Upper lobe of left lung (tissue), 4 donors: ENCODE data around the gene SEMA4D.

Experiments
- EP300 ChIP-seq, 4 donors: sonication (generic); formaldehyde crosslinking; IDR thresholded peaks; one replicate each; pipeline ENCODE4 v1.5.1; 2017; ENCODE audit warnings: antibody characterized with exemption in 4 of 4, control low read depth in 2 of 4
- POLR2A ChIP-seq, 4 donors: fragments of 450-650 bp; IDR thresholded peaks; one replicate each; pipeline ENCODE4 v1.5.1; 2016 to 2017; ENCODE audit warnings: antibody characterized with exemption in 4 of 4, mild to moderate bottlenecking in 2 of 4
- POLR2AphosphoS5 ChIP-seq, 2 donors: sonication (generic); formaldehyde crosslinking; IDR thresholded peaks; one replicate each; pipeline ENCODE4 v1.5.1; 2017; ENCODE audit warnings: antibody characterized with exemption in 2 of 2

- TF ChIP-seq POLR2AphosphoS5 (IDR thresholded peaks at IDR 0.05) (no peak), POLR2A (IDR thresholded peaks at IDR 0.05) (no peak), EP300 (IDR thresholded peaks at IDR 0.05) (no peak)
Observed at GRCh38 chr9:89425024-89425805, 72.7 kb downstream of the SEMA4D start.
